Neural crest cell (in vitro differentiated cells): Measurements from ENCODE around the gene DCLK3. TPM values are rescaled to one million over a fixed set of nuclear protein-coding genes. Genes with fewer than 3 reads are reported as not detected.

Source experiments
- DNase-seq: peaks from one replicate; pipeline ENCODE4 v3.0.0; 2021; ENCODE audit warnings: low read depth, mixed read lengths, low spot score
- H3K27ac Mint-ChIP-seq: one replicate; pipeline ENCODE4 v1.8.0; 2021; ENCODE audit warnings: mild to moderate bottlenecking, mixed read lengths; ENCODE audit not compliant: unreplicated experiment
- H3K27me3 Mint-ChIP-seq: 2 replicates; pipeline ENCODE4 v1.8.0; 2021; ENCODE audit warnings: low read depth, mild to moderate bottlenecking, mixed read lengths
- H3K36me3 Mint-ChIP-seq: 2 replicates; pipeline ENCODE4 v1.8.0; 2021; ENCODE audit warnings: low read depth, mild to moderate bottlenecking, mixed read lengths
- H3K4me1 Mint-ChIP-seq: 2 replicates; pipeline ENCODE4 v1.8.0; 2021; ENCODE audit warnings: mixed read lengths
- H3K4me3 Mint-ChIP-seq: one replicate; pipeline ENCODE4 v1.8.0; 2021; ENCODE audit warnings: mild to moderate bottlenecking, mixed read lengths
- H3K9me3 Mint-ChIP-seq: 2 replicates; pipeline ENCODE4 v1.8.0; 2021; ENCODE audit warnings: mixed read lengths
- CTCF ChIP-seq: fragments of 200-600 bp; sonication (generic); conservative IDR thresholded peaks from 2 replicates; pipeline ENCODE4 v1.5.0; 2021; ENCODE audit warnings: antibody characterized with exemption, mild to moderate bottlenecking
- total RNA-seq: library from RNA; stranded (reverse); gene quantifications from 2 replicates; pipeline ENCODE4 v1.2.1, GENCODE V29; 2021

The DCLK3 gene
- total RNA-seq, 1 donor from 2014 or later: 0.07 TPM

GRCh38 chr3:36698314-36698713 lies 66.0 kb downstream of the DCLK3 start:
- Mint-ChIP-seq H3K4me1 (no peaks in the 10 kb centered on the region), H3K36me3 (no peaks in the 10 kb centered on the region), H3K4me3 (no peak overlapping the region), H3K9me3 (peaks cover 1% of the 10 kb centered on the region), H3K27me3 (no peaks in the 10 kb centered on the region), H3K27ac (no peak overlapping the region)
- DNase-seq: no peak
- no peak for TF ChIP-seq CTCF

- H3K36me3 Mint-ChIP-seq: no peaks in the 10 kb centered on the region
- H3K4me3 Mint-ChIP-seq: no peak overlapping the region
- H3K27ac Mint-ChIP-seq: no peak overlapping the region
- peaks cover 4% of the 10 kb centered on the region for H3K9me3 Mint-ChIP-seq
- no peaks in the 10 kb centered on the region for H3K27me3 Mint-ChIP-seq
- TF ChIP-seq CTCF: no peak
- no peaks in the 10 kb centered on the region for H3K4me1 Mint-ChIP-seq
- no peak for DNase-seq
Observed at GRCh38 chr3:36697229-36698001, 66.9 kb downstream of the DCLK3 start.

- Mint-ChIP-seq H3K27me3 (no peaks in the 10 kb centered on the region), H3K27ac (no peak overlapping the region), H3K4me1 (no peaks in the 10 kb centered on the region), H3K4me3 (no peak overlapping the region), H3K36me3 (no peaks in the 10 kb centered on the region), H3K9me3 (peaks cover 4% of the 10 kb centered on the region)
- TF ChIP-seq CTCF: no peak
- no peak for DNase-seq
Observed at GRCh38 chr3:36696799-36697198, 67.6 kb downstream of the DCLK3 start.

GRCh38 chr3:36695769-36696137 lies 68.6 kb downstream of the DCLK3 start:
- TF ChIP-seq CTCF: no peak
- no peaks in the 10 kb centered on the region for H3K36me3 Mint-ChIP-seq
- H3K4me1 Mint-ChIP-seq: no peaks in the 10 kb centered on the region
- no peak overlapping the region for H3K4me3 Mint-ChIP-seq
- no peak for DNase-seq
- H3K9me3 Mint-ChIP-seq: peaks cover 4% of the 10 kb centered on the region
- no peaks in the 10 kb centered on the region for H3K27me3 Mint-ChIP-seq
- H3K27ac Mint-ChIP-seq: no peak overlapping the region

- Mint-ChIP-seq H3K27me3 (no peaks in the 10 kb centered on the region), H3K27ac (no peak overlapping the region), H3K4me1 (no peaks in the 10 kb centered on the region)
Observed at GRCh38 chr3:36695113-36695768, 69.1 kb downstream of the DCLK3 start.

More at GRCh38 chr3:36695113-36695768, 69.1 kb downstream of the DCLK3 start:
- no peaks in the 10 kb centered on the region for H3K36me3 Mint-ChIP-seq
- DNase-seq: no peak
- H3K4me3 Mint-ChIP-seq: no peak overlapping the region
- peaks cover 4% of the 10 kb centered on the region for H3K9me3 Mint-ChIP-seq
- TF ChIP-seq CTCF: no peak
